LNCaP clone FGC (cell line): ENCODE data around the gene GMPR.
A peak's percentile ranks its signal among the peaks of the same experiment; 100 is the strongest.

Experiments used
- DNase-seq: peaks from one replicate; pipeline ENCODE4 v3.0.0-alpha.2; 2011; ENCODE audit warnings: low read depth
- H3K4me3 ChIP-seq: 2 replicates; pipeline ENCODE4 v1.5.1; 2011; ENCODE audit warnings: mild to moderate bottlenecking, low read depth, low read length, control low read depth
- TF ChIP-seq, protein P1 (sequence below): IDR thresholded peaks from 2 replicates; pipeline ENCODE4 v1.5.1; 2012; ENCODE audit warnings: mild to moderate bottlenecking; ENCODE audit not compliant: control insufficient read depth, insufficient read depth; ENCODE audit errors: extremely low read depth

Gene GMPR

DNA sequence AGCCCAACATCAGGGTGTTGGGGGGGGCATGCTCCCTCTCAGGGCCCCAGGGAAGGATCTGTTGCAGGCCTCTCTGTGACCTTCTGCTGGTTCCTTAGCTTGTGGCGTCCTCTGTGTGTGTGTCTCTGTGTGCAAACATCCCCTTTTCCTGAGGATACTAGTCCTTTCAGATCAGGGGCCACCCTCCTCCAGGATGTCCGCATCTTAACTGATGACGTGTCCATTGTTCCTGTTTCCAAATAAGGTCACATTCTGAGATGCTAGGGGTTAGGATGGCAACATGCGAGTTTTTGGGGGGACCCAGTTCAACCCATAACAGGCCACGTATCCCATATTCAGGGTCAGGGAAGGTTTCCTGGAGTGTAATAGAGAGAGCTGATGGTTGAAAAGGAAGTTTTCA is 40.9 kb downstream of the GMPR start:
- H3K4me3 ChIP-seq = no peak overlapping the region
- no peak for DNase-seq
- TF ChIP-seq, protein P1, sequence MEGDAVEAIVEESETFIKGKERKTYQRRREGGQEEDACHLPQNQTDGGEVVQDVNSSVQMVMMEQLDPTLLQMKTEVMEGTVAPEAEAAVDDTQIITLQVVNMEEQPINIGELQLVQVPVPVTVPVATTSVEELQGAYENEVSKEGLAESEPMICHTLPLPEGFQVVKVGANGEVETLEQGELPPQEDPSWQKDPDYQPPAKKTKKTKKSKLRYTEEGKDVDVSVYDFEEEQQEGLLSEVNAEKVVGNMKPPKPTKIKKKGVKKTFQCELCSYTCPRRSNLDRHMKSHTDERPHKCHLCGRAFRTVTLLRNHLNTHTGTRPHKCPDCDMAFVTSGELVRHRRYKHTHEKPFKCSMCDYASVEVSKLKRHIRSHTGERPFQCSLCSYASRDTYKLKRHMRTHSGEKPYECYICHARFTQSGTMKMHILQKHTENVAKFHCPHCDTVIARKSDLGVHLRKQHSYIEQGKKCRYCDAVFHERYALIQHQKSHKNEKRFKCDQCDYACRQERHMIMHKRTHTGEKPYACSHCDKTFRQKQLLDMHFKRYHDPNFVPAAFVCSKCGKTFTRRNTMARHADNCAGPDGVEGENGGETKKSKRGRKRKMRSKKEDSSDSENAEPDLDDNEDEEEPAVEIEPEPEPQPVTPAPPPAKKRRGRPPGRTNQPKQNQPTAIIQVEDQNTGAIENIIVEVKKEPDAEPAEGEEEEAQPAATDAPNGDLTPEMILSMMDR = no peak

DNA sequence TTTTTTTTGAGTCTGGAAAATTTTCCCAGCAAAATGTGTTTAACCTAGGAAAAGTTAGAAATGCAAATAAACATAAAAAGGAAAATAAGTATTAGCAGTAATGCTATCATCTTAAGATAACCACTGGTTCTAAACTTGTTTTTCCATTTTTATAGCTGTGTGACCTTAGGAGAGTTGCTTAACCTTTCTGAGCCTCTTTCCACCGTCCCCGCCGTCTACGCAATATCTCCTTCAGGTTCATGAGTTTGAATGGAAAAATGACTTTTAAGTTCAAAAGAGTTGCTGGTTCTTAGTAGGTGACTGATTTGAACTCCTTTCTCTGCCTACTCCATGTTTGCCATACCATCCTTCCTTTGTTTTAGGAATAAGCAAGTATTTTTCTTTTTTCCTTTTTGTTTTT is 44.0 kb downstream of the GMPR start:
- DNase-seq = no peak
- TF ChIP-seq, protein P1 = no peak
- no peak overlapping the region for H3K4me3 ChIP-seq

DNA sequence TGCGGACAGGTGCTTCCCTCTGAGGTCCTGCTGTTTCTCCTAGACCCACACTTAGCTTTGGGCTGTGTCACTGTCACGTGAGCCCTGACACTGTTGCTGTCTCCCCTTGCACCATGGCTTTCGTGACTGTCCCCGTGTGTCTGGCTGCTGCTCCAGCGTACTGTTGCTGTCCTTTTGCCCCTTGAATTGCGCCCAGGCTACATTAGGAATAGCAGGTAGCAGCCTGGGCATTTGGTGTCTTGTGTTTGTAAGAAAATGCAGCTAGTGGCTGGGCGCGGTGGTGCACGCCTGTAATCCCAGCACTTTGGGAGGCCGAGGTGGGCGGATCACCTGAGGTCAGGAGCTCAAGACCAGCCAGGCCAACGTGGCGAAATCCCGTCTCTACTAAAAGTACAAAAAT is 46.1 kb downstream of the GMPR start:
- DNase-seq = no peak
- no peak overlapping the region for H3K4me3 ChIP-seq
- TF ChIP-seq, protein P1 = no peak

- H3K4me3 ChIP-seq = no peak overlapping the region
- no peak for DNase-seq
- TF ChIP-seq, protein P1 = no peak
Measured at GRCh38 chr6:16285467-16286150, 47.2 kb downstream of the GMPR start.

- TF ChIP-seq, protein P1 = peak; percentile 70
- no peak overlapping the region for H3K4me3 ChIP-seq
- no peak for DNase-seq
Measured at GRCh38 chr6:16286151-16286522, 47.8 kb downstream of the GMPR start.

DNA sequence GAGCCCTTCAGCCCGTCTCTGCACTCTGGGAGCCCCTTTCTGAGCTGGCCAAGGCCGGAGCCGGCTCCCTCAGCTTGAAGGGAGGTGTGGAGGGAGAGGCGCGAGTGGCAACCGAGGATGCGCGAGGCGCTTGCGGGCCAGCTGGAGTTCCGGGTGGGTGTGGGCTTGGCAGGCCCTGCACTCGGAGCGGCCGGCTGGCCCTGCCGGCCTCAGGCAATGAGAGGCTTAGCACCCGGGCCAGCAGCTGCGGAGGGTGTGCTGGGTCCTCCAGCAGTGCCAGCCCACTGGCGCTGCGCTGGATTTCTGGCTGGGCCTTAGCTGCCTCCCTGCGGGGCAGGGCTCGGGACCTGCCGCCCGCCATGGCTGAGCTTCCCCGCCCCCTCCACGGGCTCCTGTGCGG is 49.8 kb downstream of the GMPR start:
- no peak overlapping the region for H3K4me3 ChIP-seq
- no peak for DNase-seq
- TF ChIP-seq, protein P1 = no peak

DNA sequence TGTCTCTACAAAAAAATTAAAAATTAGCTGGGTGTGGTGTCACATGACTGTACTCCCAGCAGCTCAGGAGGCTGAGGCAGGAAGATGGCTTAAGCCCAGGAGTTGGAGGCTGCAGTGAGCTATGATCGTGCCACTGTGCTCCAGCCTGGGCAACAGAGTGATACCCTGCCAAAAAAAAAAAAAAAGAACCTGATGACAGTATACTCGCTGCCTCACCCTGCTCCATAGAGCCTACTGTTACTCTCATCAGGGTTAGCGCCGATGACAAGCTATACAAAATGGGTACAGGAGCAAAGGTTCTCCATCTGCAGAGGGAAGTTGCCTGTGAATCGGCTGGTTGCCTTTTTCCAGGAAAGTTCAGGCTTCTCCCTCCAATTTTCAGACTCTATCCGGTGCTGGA is 53.4 kb downstream of the GMPR start:
- no peak for DNase-seq
- H3K4me3 ChIP-seq = no peak overlapping the region
- TF ChIP-seq, protein P1 = no peak
